GM12873 (cell line): ENCODE results near the gene ART5.

Source experiments
- TF ChIP-seq, protein P1 (sequence below): IDR thresholded peaks from 2 replicates; pipeline ENCODE4 v1.5.1; 2012; ENCODE audit warnings: low read depth, mild to moderate bottlenecking, moderate library complexity, low read length, control low read depth; ENCODE audit not compliant: insufficient read depth; ENCODE audit errors: missing control alignments

Gene ART5

DNA sequence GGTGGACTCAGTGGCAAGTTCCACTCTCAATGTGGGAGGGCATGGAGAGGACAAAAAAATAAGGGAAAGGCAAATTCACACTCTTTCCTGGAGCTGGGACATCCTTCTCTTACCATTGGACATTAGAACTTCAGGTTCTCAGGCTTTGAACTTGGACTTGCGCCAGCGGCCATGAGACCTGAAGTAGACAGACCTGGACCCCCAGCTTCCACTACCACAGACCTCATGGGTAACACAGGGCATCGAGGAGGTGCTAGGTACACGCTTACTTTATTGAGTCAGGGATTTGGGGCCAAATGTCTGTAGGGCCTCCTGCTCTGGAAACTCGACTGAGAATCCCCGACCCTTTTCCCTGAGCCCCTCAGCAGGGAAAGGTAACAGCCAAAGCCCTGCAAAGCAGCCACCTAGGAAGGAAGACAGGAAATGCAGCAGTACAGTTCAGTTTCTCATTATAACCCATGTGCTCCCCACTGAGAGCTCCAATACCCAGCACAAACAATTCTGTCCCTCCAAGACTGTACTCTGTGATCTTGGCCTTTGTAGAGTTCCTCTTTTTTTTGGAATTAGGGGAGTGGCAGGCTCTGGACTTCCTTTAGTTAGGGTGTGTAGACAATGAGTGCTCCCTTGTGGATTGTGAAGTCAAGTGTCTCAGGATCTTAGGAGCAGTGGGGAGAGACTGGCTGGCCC is 23.7 kb upstream of the ART5 start:
- TF ChIP-seq, protein P1, sequence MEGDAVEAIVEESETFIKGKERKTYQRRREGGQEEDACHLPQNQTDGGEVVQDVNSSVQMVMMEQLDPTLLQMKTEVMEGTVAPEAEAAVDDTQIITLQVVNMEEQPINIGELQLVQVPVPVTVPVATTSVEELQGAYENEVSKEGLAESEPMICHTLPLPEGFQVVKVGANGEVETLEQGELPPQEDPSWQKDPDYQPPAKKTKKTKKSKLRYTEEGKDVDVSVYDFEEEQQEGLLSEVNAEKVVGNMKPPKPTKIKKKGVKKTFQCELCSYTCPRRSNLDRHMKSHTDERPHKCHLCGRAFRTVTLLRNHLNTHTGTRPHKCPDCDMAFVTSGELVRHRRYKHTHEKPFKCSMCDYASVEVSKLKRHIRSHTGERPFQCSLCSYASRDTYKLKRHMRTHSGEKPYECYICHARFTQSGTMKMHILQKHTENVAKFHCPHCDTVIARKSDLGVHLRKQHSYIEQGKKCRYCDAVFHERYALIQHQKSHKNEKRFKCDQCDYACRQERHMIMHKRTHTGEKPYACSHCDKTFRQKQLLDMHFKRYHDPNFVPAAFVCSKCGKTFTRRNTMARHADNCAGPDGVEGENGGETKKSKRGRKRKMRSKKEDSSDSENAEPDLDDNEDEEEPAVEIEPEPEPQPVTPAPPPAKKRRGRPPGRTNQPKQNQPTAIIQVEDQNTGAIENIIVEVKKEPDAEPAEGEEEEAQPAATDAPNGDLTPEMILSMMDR, result no peak

GRCh38 chr11:3664032-3664630 is 22.3 kb upstream of the ART5 start:
- TF ChIP-seq, protein P1, result no peak

DNA sequence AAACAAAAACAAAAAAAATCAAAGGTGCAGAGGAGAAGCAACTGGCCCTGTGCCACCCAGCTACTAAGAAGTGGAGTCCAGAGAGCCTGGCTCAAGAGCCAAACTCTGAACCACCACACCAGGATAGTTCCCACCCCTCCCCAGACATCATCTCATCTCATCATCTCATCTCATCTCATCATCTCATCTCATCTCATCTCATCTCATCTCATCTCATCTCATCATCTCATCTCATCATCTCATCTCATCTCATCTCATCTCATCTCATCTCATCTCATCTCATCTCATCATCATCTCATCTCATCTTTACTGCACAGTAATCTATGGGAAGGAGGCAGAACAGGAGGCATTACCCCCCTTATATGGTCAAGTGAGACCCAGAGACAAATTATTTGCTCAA is 21.1 kb upstream of the ART5 start:
- TF ChIP-seq, protein P1, result no peak

- TF ChIP-seq, protein P1, result no peak
Measured at GRCh38 chr11:3660960-3661359, 19.2 kb upstream of the ART5 start.

GRCh38 chr11:3659595-3660515 is 18.1 kb upstream of the ART5 start:
- TF ChIP-seq, protein P1, result no peak

DNA sequence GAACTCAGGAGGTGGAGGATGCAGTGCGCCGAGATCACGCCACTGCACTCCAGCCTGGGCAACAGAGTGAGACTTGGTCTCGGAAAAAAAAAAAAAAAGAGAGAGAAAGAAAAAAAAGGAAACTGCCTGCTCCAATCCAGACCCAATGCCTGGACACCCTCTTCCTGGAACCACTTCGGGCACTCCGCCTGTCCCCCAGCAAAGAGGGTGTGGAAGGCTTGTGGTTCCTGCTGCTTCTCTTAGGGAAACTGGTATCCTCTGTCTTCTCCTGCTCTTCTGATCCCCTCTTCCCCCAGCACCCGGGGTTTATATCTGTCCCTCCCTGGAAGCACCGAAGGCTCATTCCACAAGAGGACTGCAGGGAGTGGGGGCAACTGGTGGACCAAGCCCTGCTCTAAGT is 16.5 kb upstream of the ART5 start:
- TF ChIP-seq, protein P1, result no peak

DNA sequence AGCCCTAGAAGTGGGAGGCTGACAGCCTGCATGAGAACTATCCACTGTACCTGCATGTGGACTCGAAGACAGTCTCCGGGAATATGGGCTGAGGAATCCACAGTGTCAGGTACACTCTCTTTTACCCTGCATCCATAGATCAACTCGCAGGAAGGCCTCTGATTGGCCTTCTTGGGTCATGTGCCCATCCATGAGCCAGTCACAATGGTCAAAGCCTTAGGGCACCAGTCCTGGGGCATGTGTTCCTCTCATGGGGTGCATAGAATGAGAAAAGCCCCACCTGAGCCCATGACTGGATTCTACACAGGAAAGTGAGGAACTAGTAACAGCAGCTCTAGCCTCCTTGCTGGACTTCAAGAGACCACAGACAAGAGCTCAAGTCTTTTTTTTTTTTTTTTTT is 13.8 kb upstream of the ART5 start:
- TF ChIP-seq, protein P1, result no peak
